ENCODE results near the gene TMPRSS11E. TPM values are rescaled to one million over a fixed set of nuclear protein-coding genes. Genes with fewer than 3 reads are reported as not detected.

TMPRSS11E gene
- total RNA-seq, 1 donor from 2014 or later: 2.4 TPM

Other genes starting within 250 kb of the TMPRSS11E start
- not detected for gene TMPRSS11B, start 201.8 kb upstream of the TMPRSS11E start, total RNA-seq
- gene YTHDC1, start 97.4 kb upstream of the TMPRSS11E start, total RNA-seq: 116 TPM
- 0.23 TPM for gene UGT2B17, start 128.9 kb downstream of the TMPRSS11E start, total RNA-seq
- gene UGT2B15, start 223.2 kb downstream of the TMPRSS11E start, total RNA-seq: 0.47 TPM

All from ureter (tissue), 1 donor.